ENCODE results near the gene DCAF4L1. TPM values are rescaled to one million over a fixed set of nuclear protein-coding genes. Genes with fewer than 3 reads are reported as not detected.

DCAF4L1 gene
- total and polyA plus RNA-seq, 8 donors = 0.05 TPM; not detected in 7

DNA sequence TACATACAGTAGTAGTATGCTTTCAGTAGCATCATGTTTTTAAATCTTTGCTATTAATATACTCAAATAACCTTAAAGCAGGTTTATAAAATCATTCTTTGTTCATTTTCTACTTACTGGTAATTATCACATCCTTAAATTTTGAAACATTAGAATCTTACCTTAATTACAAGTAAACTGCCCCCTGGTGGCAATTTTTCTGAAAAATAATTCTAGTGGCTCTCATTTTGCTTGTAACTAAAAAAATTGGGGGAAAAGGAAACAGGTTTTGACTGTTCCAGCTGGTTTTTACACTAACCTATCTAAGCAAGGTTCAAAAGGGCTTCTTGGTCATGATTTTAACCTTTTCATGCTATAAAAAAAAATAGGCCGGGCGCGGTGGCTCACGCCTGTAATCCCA is 18.5 kb upstream of the DCAF4L1 start:
- Histone ChIP-seq H3K36me3 (no peaks in the 10 kb centered on the region), H3K9me3 (peaks cover 0 to 1% (median under 1%) of the 10 kb centered on the region in 4 donors), H3K4me3 (no peak overlapping the region), H3K4me1 (no peaks in the 10 kb centered on the region), H3K27me3 (no peaks in the 10 kb centered on the region), H3K27ac (no peak overlapping the region)
- 92 to 97% (median 94%) methylated on average over 4 of the region's 4 CpGs for WGBS, 5 donors
- DNase-seq = no peak
- intact Hi-C loops (cut with DNase I; ENCODE audit: low total_unique reads) = no loop called here
- TF ChIP-seq EP300 (IDR thresholded peaks at IDR 0.05) = no peak
- no peak for TF ChIP-seq POLR2AphosphoS5 (IDR thresholded peaks at IDR 0.05)
- no peak for TF ChIP-seq POLR2A (IDR thresholded peaks at IDR 0.05)
- TF ChIP-seq, protein P1, sequence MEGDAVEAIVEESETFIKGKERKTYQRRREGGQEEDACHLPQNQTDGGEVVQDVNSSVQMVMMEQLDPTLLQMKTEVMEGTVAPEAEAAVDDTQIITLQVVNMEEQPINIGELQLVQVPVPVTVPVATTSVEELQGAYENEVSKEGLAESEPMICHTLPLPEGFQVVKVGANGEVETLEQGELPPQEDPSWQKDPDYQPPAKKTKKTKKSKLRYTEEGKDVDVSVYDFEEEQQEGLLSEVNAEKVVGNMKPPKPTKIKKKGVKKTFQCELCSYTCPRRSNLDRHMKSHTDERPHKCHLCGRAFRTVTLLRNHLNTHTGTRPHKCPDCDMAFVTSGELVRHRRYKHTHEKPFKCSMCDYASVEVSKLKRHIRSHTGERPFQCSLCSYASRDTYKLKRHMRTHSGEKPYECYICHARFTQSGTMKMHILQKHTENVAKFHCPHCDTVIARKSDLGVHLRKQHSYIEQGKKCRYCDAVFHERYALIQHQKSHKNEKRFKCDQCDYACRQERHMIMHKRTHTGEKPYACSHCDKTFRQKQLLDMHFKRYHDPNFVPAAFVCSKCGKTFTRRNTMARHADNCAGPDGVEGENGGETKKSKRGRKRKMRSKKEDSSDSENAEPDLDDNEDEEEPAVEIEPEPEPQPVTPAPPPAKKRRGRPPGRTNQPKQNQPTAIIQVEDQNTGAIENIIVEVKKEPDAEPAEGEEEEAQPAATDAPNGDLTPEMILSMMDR (IDR thresholded peaks at IDR 0.05) = peak in 1 of 7 experiments; percentile 26

DNA sequence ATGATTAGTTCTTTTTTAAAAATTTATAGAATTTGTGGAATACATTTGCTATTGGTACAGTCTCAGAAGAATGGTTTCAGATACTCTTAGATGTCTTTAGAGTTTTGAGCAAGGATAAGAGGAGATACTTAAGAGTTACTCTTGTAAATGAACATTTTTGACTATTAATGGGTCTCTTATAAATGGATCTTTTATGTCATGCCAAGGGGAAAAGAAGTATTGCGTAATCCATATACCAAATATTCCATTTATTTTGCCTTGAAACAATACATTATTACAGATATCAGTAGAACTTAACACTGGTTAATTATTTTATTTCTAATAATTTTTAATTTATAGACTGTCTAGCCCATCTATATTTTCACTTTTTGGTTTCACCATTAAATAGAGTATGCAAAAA is 17.2 kb upstream of the DCAF4L1 start:
- Histone ChIP-seq H3K4me1 (no peaks in the 10 kb centered on the region), H3K9me3 (peaks cover 6 to 12% (median 11%) of the 10 kb centered on the region in 4 donors), H3K4me3 (no peak overlapping the region), H3K27ac (no peak overlapping the region), H3K36me3 (no peaks in the 10 kb centered on the region), H3K27me3 (no peaks in the 10 kb centered on the region)
- intact Hi-C loops (cut with DNase I; ENCODE audit: low total_unique reads) = no loop called here
- TF ChIP-seq, protein P1 (IDR thresholded peaks at IDR 0.05) = no peak
- TF ChIP-seq POLR2AphosphoS5 (IDR thresholded peaks at IDR 0.05) (no peak), POLR2A (IDR thresholded peaks at IDR 0.05) (no peak), EP300 (IDR thresholded peaks at IDR 0.05) (no peak)
- WGBS, 5 donors = 92 to 95% (median 94%) methylated on average over 1 of the region's 1 CpG
- DNase-seq = no peak

DNA sequence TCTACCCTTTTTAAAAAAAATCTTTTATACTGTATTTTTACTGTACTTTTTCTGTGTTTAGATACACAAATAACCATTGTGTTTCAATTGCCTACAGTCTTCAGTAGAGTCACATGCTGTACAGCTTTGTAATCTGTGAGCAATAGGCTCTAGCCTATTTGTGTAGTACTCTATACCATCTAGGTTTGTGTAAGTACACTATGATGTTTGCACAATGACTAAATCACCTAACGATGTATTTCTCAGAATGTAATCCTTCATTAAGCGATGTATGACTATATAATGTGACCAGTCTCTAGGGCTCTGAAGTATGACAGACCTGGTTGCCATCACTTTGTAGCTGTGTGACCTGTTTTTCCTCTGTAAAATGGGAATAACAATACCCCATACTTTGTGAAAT is 14.2 kb upstream of the DCAF4L1 start:
- DNase-seq = no peak
- Histone ChIP-seq H3K4me1 (no peaks in the 10 kb centered on the region), H3K4me3 (no peak overlapping the region), H3K27ac (no peak overlapping the region), H3K36me3 (no peaks in the 10 kb centered on the region), H3K27me3 (no peaks in the 10 kb centered on the region), H3K9me3 (peaks cover 6 to 12% (median 11%) of the 10 kb centered on the region in 4 donors)
- intact Hi-C loops (cut with DNase I; ENCODE audit: low total_unique reads) = no loop called here
- WGBS, 5 donors = 62 to 73% (median 67%) methylated on average over 2 of the region's 2 CpGs
- no peak for TF ChIP-seq EP300 (IDR thresholded peaks at IDR 0.05)
- TF ChIP-seq POLR2AphosphoS5 (IDR thresholded peaks at IDR 0.05) = no peak
- TF ChIP-seq, protein P1 (IDR thresholded peaks at IDR 0.05) = no peak

DNA sequence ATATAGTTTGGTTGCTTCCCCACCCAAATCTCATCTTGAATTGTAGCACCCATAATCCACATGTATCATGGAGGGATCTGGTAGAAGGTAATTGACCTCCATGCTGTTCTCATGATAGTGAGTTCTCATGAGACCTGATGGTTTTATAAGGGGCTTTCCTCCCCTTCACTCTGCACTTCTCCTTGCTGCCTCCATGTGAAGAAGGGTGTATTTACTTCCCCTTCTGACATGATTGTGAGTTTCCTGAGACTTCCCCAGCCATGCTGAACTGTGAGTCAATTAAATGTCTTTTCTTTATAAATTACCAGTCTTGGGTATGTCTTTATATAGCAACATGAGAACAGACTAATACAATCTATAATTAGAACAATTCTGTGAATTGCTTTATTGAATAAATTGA is 11.9 kb upstream of the DCAF4L1 start:
- intact Hi-C loops (cut with DNase I; ENCODE audit: low total_unique reads) = no loop called here
- no peak for DNase-seq
- Histone ChIP-seq H3K4me1 (no peaks in the 10 kb centered on the region), H3K36me3 (no peaks in the 10 kb centered on the region), H3K9me3 (peaks cover 6 to 12% (median 11%) of the 10 kb centered on the region in 4 donors), H3K27me3 (no peaks in the 10 kb centered on the region), H3K4me3 (no peak overlapping the region), H3K27ac (no peak overlapping the region)
- TF ChIP-seq EP300 (IDR thresholded peaks at IDR 0.05) (no peak), POLR2A (IDR thresholded peaks at IDR 0.05) (no peak), POLR2AphosphoS5 (IDR thresholded peaks at IDR 0.05) (no peak)
- TF ChIP-seq, protein P1 (IDR thresholded peaks at IDR 0.05) = no peak

All from stomach (tissue), 9 donors.